ENCODE data around the gene KIRREL1.
A peak's percentile ranks its signal among the peaks of the same experiment; 100 is the strongest.

Gene KIRREL1

GRCh38 chr1:157961805-157962762, 31.4 kb upstream of the KIRREL1 start:
- in situ Hi-C loops (cut with MboI; ENCODE audit: low sequenced_read_pairs, unreplicated experiment), result no loop called here
- no peak for DNase-seq (ENCODE audit: low spot score)
- no peak for TF ChIP-seq CTCF (IDR thresholded peaks at IDR 0.05; ENCODE audit: borderline replicate concordance, control extremely low read depth, extremely low read depth, insufficient read depth, missing control alignments)

- peak; percentile 81 for TF ChIP-seq CTCF (IDR thresholded peaks at IDR 0.05; ENCODE audit: borderline replicate concordance, control extremely low read depth, extremely low read depth, insufficient read depth, missing control alignments)
- peak; percentile 64 for DNase-seq (ENCODE audit: low spot score)
- in situ Hi-C loops (cut with MboI; ENCODE audit: low sequenced_read_pairs, unreplicated experiment), result no loop called here
Measured at GRCh38 chr1:157963713-157964112, 29.7 kb upstream of the KIRREL1 start.

- no peak for TF ChIP-seq CTCF (IDR thresholded peaks at IDR 0.05; ENCODE audit: borderline replicate concordance, control extremely low read depth, extremely low read depth, insufficient read depth, missing control alignments)
- in situ Hi-C loops (cut with MboI; ENCODE audit: low sequenced_read_pairs, unreplicated experiment), result no loop called here
Measured at GRCh38 chr1:157965584-157965983, 27.9 kb upstream of the KIRREL1 start.

GRCh38 chr1:157966031-157966537, 27.4 kb upstream of the KIRREL1 start:
- in situ Hi-C loops (cut with MboI; ENCODE audit: low sequenced_read_pairs, unreplicated experiment), result no loop called here
- TF ChIP-seq CTCF (IDR thresholded peaks at IDR 0.05; ENCODE audit: borderline replicate concordance, control extremely low read depth, extremely low read depth, insufficient read depth, missing control alignments), result no peak
- DNase-seq (ENCODE audit: low spot score), result no peak

More at GRCh38 chr1:157965584-157965983, 27.9 kb upstream of the KIRREL1 start:
- no peak for DNase-seq (ENCODE audit: low spot score)

GRCh38 chr1:157967205-157967604, 26.2 kb upstream of the KIRREL1 start:
- no peak for DNase-seq (ENCODE audit: low spot score)
- in situ Hi-C loops (cut with MboI; ENCODE audit: low sequenced_read_pairs, unreplicated experiment), result no loop called here
- TF ChIP-seq CTCF (IDR thresholded peaks at IDR 0.05; ENCODE audit: borderline replicate concordance, control extremely low read depth, extremely low read depth, insufficient read depth, missing control alignments), result no peak

- no peak for DNase-seq (ENCODE audit: low spot score)
- no peak for TF ChIP-seq CTCF (IDR thresholded peaks at IDR 0.05; ENCODE audit: borderline replicate concordance, control extremely low read depth, extremely low read depth, insufficient read depth, missing control alignments)
- in situ Hi-C loops (cut with MboI; ENCODE audit: low sequenced_read_pairs, unreplicated experiment), result no loop called here
Measured at GRCh38 chr1:157968508-157968907, 24.9 kb upstream of the KIRREL1 start.

Measured in GM13976 (cell line).